Liver (tissue), 9 donors: Measurements from ENCODE around the gene ACTR3C. TPM values are rescaled to one million over a fixed set of nuclear protein-coding genes. Genes with fewer than 3 reads are reported as not detected.

Source experiments
- DNase-seq: peaks from one replicate; pipeline ENCODE4 v3.0.0-alpha.2; 2017; ENCODE audit warnings: low spot score
- H3K27ac ChIP-seq, 2 donors: one replicate each; pipeline ENCODE4 v1.7.0; 2013; ENCODE audit warnings: inconsistent platforms in 2 of 2, low read length in 2 of 2, control low read depth in 1 of 2, low read depth in 1 of 2, mild to moderate bottlenecking in 1 of 2
- H3K27me3 ChIP-seq, 4 donors: one replicate each; pipeline versions ENCODE4 v1.6.1 to v1.7.0; 2013; ENCODE audit warnings: low read length in 3 of 4, inconsistent platforms in 1 of 4, mild to moderate bottlenecking in 1 of 4, moderate library complexity in 1 of 4; ENCODE audit not compliant: control insufficient read depth in 4 of 4, insufficient read depth in 4 of 4
- H3K36me3 ChIP-seq, 4 donors: one replicate each; pipeline versions ENCODE4 v1.6.1 to v1.7.0; 2013; ENCODE audit warnings: low read length in 3 of 4, mild to moderate bottlenecking in 3 of 4, low read depth in 1 of 4, moderate library complexity in 1 of 4; ENCODE audit not compliant: control insufficient read depth in 4 of 4, insufficient read depth in 3 of 4
- H3K4me1 ChIP-seq, 4 donors: one replicate each; pipeline versions ENCODE4 v1.6.1 to v1.7.0; 2013; ENCODE audit warnings: low read length in 3 of 4, mild to moderate bottlenecking in 3 of 4, moderate library complexity in 1 of 4; ENCODE audit not compliant: control insufficient read depth in 4 of 4, insufficient read depth in 4 of 4
- H3K4me3 ChIP-seq, 3 donors: one replicate each; pipeline versions ENCODE4 v1.6.1 to v1.7.0; 2013; ENCODE audit warnings: low read length in 3 of 3, control low read depth in 1 of 3, low read depth in 1 of 3, mild to moderate bottlenecking in 1 of 3
- H3K9ac ChIP-seq, 2 donors: one replicate each; pipeline ENCODE4 v1.7.0; 2013; ENCODE audit warnings: low read length in 2 of 2, mild to moderate bottlenecking in 2 of 2, moderate library complexity in 2 of 2, control low read depth in 1 of 2, low read depth in 1 of 2
- H3K9me3 ChIP-seq, 4 donors: one replicate each; pipeline versions ENCODE4 v1.6.1 to v1.7.0; 2013; ENCODE audit warnings: low read length in 3 of 4; ENCODE audit not compliant: control insufficient read depth in 4 of 4
- EGR1 ChIP-seq, 2 donors: IDR thresholded peaks; 2 replicates each; pipeline ENCODE4 v1.6.1; 2016 to 2018; ENCODE audit warnings: antibody characterized with exemption in 2 of 2, low read depth in 2 of 2
- FOXA1 ChIP-seq: IDR thresholded peaks from 2 replicates; pipeline ENCODE4 v1.6.1; 2016; ENCODE audit warnings: antibody characterized with exemption
- FOXA2 ChIP-seq: IDR thresholded peaks from 2 replicates; pipeline ENCODE4 v1.6.1; 2016; ENCODE audit warnings: antibody characterized with exemption
- GABPA ChIP-seq, 2 donors: IDR thresholded peaks in 1 of 2; conservative IDR thresholded peaks in 1 of 2; 2 replicates each; pipeline ENCODE4 v1.6.1; 2016; ENCODE audit warnings: antibody characterized with exemption in 2 of 2, mild to moderate bottlenecking in 1 of 2, moderate library complexity in 1 of 2
- HNF4A ChIP-seq, 2 donors: conservative IDR thresholded peaks; 2 replicates each; pipeline ENCODE4 v1.6.1; 2016; ENCODE audit warnings: antibody characterized with exemption in 2 of 2, mild to moderate bottlenecking in 2 of 2
- HNF4G ChIP-seq: IDR thresholded peaks from 2 replicates; pipeline ENCODE4 v1.6.1; 2016; ENCODE audit warnings: antibody characterized with exemption
- NR2F2 ChIP-seq: IDR thresholded peaks from 2 replicates; pipeline ENCODE4 v1.6.1; 2016; ENCODE audit warnings: antibody characterized with exemption
- RAD21 ChIP-seq, 2 donors: IDR thresholded peaks; 2 replicates each; pipeline ENCODE4 v1.6.1; 2016; ENCODE audit warnings: antibody characterized with exemption in 2 of 2, mild to moderate bottlenecking in 2 of 2
- RXRA ChIP-seq, 2 donors: IDR thresholded peaks; 2 replicates each; pipeline ENCODE4 v1.6.1; 2017 to 2018; ENCODE audit warnings: antibody characterized with exemption in 2 of 2, mild to moderate bottlenecking in 1 of 2
- SP1 ChIP-seq: IDR thresholded peaks from 2 replicates; pipeline ENCODE4 v1.6.1; 2018; ENCODE audit warnings: antibody characterized with exemption, mild to moderate bottlenecking
- TAF1 ChIP-seq: conservative IDR thresholded peaks from 2 replicates; pipeline ENCODE4 v1.6.1; 2016; ENCODE audit warnings: antibody characterized with exemption, mild to moderate bottlenecking
- YY1 ChIP-seq: IDR thresholded peaks from 2 replicates; pipeline ENCODE4 v1.6.1; 2016; ENCODE audit warnings: antibody characterized with exemption, mild to moderate bottlenecking
- WGBS: extraction: QIAGEN DNeasy Blood & Tissue Kit; methylation state at CpG from one replicate; pipeline ENCODE4 v1.1.7; 2013; 5-methylcytosine and 5-hydroxymethylcytosine counted together
- polyA plus RNA-seq, 2 donors: library from polyadenylated mRNA; stranded (reverse) in 1 of 2; unstranded in 1 of 2; fragments of 200-250 nt in 1 of 2; fragments of >200 nt in 1 of 2; fragmentation: Nextera tagmentation in 1 of 2; extraction: Ambion mirVana in 1 of 2; gene quantifications; one replicate each; pipeline versions ENCODE4 v1.2.1 to v1.2.3, GENCODE V29; 2013 to 2015
- total RNA-seq, 2 donors: library from RNA; depleted of rRNA; stranded (reverse); fragments of >200 nt; gene quantifications; one replicate each; pipeline ENCODE4 v1.2.3, GENCODE V29; 2014
- TF ChIP-seq, protein P1 (sequence below): IDR thresholded peaks from 2 replicates; pipeline ENCODE4 v1.6.1; 2016; ENCODE audit warnings: antibody characterized with exemption
- TF ChIP-seq, protein P2 (sequence below): IDR thresholded peaks from 2 replicates; pipeline ENCODE4 v1.6.1; 2016; ENCODE audit warnings: antibody characterized with exemption
- TF ChIP-seq, protein P3 (sequence below): IDR thresholded peaks from 2 replicates; pipeline ENCODE4 v1.6.1; 2016; ENCODE audit warnings: antibody characterized with exemption
- TF ChIP-seq, protein P4 (sequence below): fragments of 150-350 bp; IDR thresholded peaks from 2 replicates; pipeline ENCODE4 v1.5.1; 2017; ENCODE audit warnings: improper control_type of control experiment, low read depth, low read length; ENCODE audit not compliant: missing input control
- donor health status: healthy.
- donor health status: healthy.
- donor health status: healthy.
- donor health status: healthy.
- donor health status: healthy.

Gene ACTR3C
- total and polyA plus RNA-seq, 4 donors = 3.0 to 61.7 (median 28.3) TPM

DNA sequence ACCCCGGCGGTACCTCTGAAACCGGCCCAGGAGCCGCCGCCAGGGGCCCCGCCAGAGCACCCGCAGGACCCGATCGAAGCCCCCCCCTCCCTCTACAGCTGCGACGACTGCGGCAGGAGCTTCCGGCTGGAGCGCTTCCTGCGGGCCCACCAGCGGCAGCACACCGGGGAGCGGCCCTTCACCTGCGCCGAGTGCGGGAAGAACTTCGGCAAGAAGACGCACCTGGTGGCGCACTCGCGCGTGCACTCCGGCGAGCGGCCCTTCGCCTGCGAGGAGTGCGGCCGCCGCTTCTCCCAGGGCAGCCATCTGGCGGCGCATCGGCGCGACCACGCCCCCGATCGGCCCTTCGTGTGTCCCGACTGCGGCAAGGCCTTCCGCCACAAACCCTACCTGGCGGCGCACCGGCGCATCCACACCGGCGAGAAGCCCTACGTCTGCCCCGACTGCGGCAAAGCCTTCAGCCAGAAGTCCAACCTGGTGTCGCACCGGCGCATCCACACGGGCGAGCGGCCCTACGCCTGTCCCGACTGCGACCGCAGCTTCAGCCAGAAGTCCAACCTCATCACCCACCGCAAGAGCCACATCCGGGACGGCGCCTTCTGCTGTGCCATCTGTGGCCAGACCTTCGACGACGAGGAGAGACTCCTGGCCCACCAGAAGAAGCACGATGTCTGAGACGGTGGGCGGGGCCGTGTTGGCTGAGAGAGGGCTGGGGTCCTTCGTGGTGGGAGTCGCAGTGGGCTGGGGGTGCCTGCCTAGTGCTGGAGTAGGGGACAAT lies 49.1 kb upstream of the ACTR3C start:
- no peak overlapping the region for H3K4me3 ChIP-seq
- WGBS = 84% methylated on average over 79 of the region's 79 CpGs
- TF ChIP-seq, protein P1, sequence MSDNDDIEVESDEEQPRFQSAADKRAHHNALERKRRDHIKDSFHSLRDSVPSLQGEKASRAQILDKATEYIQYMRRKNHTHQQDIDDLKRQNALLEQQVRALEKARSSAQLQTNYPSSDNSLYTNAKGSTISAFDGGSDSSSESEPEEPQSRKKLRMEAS = no peak
- TF ChIP-seq, protein P2, sequence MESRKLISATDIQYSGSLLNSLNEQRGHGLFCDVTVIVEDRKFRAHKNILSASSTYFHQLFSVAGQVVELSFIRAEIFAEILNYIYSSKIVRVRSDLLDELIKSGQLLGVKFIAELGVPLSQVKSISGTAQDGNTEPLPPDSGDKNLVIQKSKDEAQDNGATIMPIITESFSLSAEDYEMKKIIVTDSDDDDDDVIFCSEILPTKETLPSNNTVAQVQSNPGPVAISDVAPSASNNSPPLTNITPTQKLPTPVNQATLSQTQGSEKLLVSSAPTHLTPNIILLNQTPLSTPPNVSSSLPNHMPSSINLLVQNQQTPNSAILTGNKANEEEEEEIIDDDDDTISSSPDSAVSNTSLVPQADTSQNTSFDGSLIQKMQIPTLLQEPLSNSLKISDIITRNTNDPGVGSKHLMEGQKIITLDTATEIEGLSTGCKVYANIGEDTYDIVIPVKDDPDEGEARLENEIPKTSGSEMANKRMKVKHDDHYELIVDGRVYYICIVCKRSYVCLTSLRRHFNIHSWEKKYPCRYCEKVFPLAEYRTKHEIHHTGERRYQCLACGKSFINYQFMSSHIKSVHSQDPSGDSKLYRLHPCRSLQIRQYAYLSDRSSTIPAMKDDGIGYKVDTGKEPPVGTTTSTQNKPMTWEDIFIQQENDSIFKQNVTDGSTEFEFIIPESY = no peak
- TF ChIP-seq EGR1 (IDR thresholded peaks at IDR 0.05; ENCODE audit: low read depth in 2 of 2) (no peak), HNF4A (conservative IDR thresholded peaks at IDR 0.05) (no peak), SP1 (no peak), RAD21 (IDR thresholded peaks at IDR 0.05) (no peak), RXRA (IDR thresholded peaks at IDR 0.05) (no peak), HNF4G (no peak), GABPA (IDR thresholded peaks at IDR 0.05 in 1 of 2, conservative IDR thresholded peaks at IDR 0.05 in 1 of 2) (no peak), TAF1 (no peak)
- TF ChIP-seq, protein P3, sequence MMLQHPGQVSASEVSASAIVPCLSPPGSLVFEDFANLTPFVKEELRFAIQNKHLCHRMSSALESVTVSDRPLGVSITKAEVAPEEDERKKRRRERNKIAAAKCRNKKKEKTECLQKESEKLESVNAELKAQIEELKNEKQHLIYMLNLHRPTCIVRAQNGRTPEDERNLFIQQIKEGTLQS = no peak
- TF ChIP-seq, protein P4, sequence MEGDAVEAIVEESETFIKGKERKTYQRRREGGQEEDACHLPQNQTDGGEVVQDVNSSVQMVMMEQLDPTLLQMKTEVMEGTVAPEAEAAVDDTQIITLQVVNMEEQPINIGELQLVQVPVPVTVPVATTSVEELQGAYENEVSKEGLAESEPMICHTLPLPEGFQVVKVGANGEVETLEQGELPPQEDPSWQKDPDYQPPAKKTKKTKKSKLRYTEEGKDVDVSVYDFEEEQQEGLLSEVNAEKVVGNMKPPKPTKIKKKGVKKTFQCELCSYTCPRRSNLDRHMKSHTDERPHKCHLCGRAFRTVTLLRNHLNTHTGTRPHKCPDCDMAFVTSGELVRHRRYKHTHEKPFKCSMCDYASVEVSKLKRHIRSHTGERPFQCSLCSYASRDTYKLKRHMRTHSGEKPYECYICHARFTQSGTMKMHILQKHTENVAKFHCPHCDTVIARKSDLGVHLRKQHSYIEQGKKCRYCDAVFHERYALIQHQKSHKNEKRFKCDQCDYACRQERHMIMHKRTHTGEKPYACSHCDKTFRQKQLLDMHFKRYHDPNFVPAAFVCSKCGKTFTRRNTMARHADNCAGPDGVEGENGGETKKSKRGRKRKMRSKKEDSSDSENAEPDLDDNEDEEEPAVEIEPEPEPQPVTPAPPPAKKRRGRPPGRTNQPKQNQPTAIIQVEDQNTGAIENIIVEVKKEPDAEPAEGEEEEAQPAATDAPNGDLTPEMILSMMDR = no peak
- no peak for DNase-seq
- peaks cover 6 to 21% (median 17%) of the 10 kb centered on the region in 4 donors for H3K36me3 ChIP-seq
- peaks cover 18 to 66% (median 49%) of the 10 kb centered on the region in 4 donors for H3K4me1 ChIP-seq
- H3K9ac ChIP-seq = no peak overlapping the region
- H3K9me3 ChIP-seq = no peaks in the 10 kb centered on the region
- no peaks in the 10 kb centered on the region for H3K27me3 ChIP-seq
- no peak overlapping the region for H3K27ac ChIP-seq

DNA sequence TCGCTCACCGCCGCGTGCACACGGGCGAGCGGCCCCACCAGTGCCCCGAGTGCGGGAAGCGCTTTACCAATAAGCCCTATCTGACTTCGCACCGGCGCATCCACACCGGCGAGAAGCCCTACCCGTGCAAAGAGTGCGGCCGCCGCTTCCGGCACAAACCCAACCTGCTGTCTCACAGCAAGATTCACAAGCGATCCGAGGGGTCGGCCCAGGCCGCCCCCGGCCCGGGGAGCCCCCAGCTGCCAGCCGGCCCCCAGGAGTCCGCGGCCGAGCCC lies 48.6 kb upstream of the ACTR3C start:
- WGBS = 84% methylated on average over 30 of the region's 30 CpGs
- Histone ChIP-seq H3K27me3 (no peaks in the 10 kb centered on the region), H3K9ac (no peak overlapping the region), H3K27ac (no peak overlapping the region), H3K4me1 (peaks cover 14 to 64% (median 47%) of the 10 kb centered on the region in 4 donors), H3K4me3 (no peak overlapping the region), H3K9me3 (no peaks in the 10 kb centered on the region), H3K36me3 (peaks cover 6 to 21% (median 17%) of the 10 kb centered on the region in 4 donors)
- DNase-seq = no peak
- TF ChIP-seq FOXA2 (no peak), YY1 (no peak), TAF1 (no peak), FOXA1 (no peak), HNF4G (no peak), RAD21 (IDR thresholded peaks at IDR 0.05) (no peak), NR2F2 (no peak)
- TF ChIP-seq, protein P2 = no peak
